8988T (cell line): ENCODE measurements around the gene GPRC5B.

ENCODE experiments used
- DNase-seq: peaks from one replicate; pipeline ENCODE4 v3.0.0; 2011

Gene GPRC5B

GRCh38 chr16:19896951-19897350, 12.3 kb upstream of the GPRC5B start:
- DNase-seq: no peak

GRCh38 chr16:19894586-19894985, 9.9 kb upstream of the GPRC5B start:
- DNase-seq: no peak

- DNase-seq: no peak
Measured at GRCh38 chr16:19892902-19893301, 8.3 kb upstream of the GPRC5B start.

- DNase-seq: no peak
Measured at GRCh38 chr16:19890901-19891300, 6.3 kb upstream of the GPRC5B start.

- DNase-seq: no peak
Measured at GRCh38 chr16:19888834-19889233, 4.2 kb upstream of the GPRC5B start.

- DNase-seq: no peak
Measured at GRCh38 chr16:19886073-19886941, 1.7 kb upstream of the GPRC5B start.

GRCh38 chr16:19885451-19886072, 914 bp upstream of the GPRC5B start:
- DNase-seq: no peak

GRCh38 chr16:19883966-19884485, 622 bp downstream of the GPRC5B start:
- no peak for DNase-seq

- no peak for DNase-seq
Measured at GRCh38 chr16:19883296-19883965, 1.2 kb downstream of the GPRC5B start.

- DNase-seq: no peak
Measured at GRCh38 chr16:19882646-19883045, 2.0 kb downstream of the GPRC5B start.

- no peak for DNase-seq
Measured at GRCh38 chr16:19882186-19882585, 2.5 kb downstream of the GPRC5B start.

- DNase-seq: no peak
Measured at GRCh38 chr16:19881783-19882182, 2.9 kb downstream of the GPRC5B start.

GRCh38 chr16:19881028-19881427, 3.6 kb downstream of the GPRC5B start:
- DNase-seq: no peak

- no peak for DNase-seq
Measured at GRCh38 chr16:19879241-19879792, 5.3 kb downstream of the GPRC5B start.

- no peak for DNase-seq
Measured at GRCh38 chr16:19878757-19879156, 5.9 kb downstream of the GPRC5B start.

- no peak for DNase-seq
Measured at GRCh38 chr16:19876501-19877059, 8.1 kb downstream of the GPRC5B start.

GRCh38 chr16:19875900-19876299, 8.7 kb downstream of the GPRC5B start:
- no peak for DNase-seq

- DNase-seq: no peak
Measured at GRCh38 chr16:19874851-19875546, 9.6 kb downstream of the GPRC5B start.

- DNase-seq: no peak
Measured at GRCh38 chr16:19874026-19874425, 10.6 kb downstream of the GPRC5B start.

- no peak for DNase-seq
Measured at GRCh38 chr16:19872935-19873334, 11.7 kb downstream of the GPRC5B start.

- no peak for DNase-seq
Measured at GRCh38 chr16:19872179-19872863, 12.3 kb downstream of the GPRC5B start.

- DNase-seq: no peak
Measured at GRCh38 chr16:19871721-19872120, 12.9 kb downstream of the GPRC5B start.
